T-helper 17 cell (primary cell): ENCODE data around the gene MAP7. TPM values are rescaled to one million over a fixed set of nuclear protein-coding genes. Genes with fewer than 3 reads are reported as not detected.

Experiments
- ATAC-seq: fragments of 150-1000 bp; cut with Tn5 transposase; 2 replicates; pipeline ENCODE4 v1.10.0; 2021; ENCODE audit warnings: mild to moderate bottlenecking, moderate library complexity
- DNase-seq, 3 donors: peaks; one replicate each; pipeline versions ENCODE4 v3.0.0 to v3.0.0-alpha.2; 2020 to 2021
- H3K9me3 ChIP-seq: one replicate; pipeline ENCODE4 v1.7.0; 2013; ENCODE audit warnings: low read length, mild to moderate bottlenecking; ENCODE audit not compliant: control insufficient read depth, poor library complexity, severe bottlenecking
- H3K27ac Mint-ChIP-seq: one replicate; pipeline ENCODE4 v1.8.0; 2022; ENCODE audit warnings: mild to moderate bottlenecking, moderate library complexity, mixed read lengths
- H3K27me3 Mint-ChIP-seq: one replicate; pipeline ENCODE4 v1.8.0; 2022; ENCODE audit warnings: mixed read lengths
- H3K36me3 Mint-ChIP-seq: one replicate; pipeline ENCODE4 v1.8.0; 2022; ENCODE audit warnings: low read depth, mixed read lengths
- H3K4me1 Mint-ChIP-seq: one replicate; pipeline ENCODE4 v1.8.0; 2022; ENCODE audit warnings: mild to moderate bottlenecking, mixed read lengths
- H3K4me3 Mint-ChIP-seq: one replicate; pipeline ENCODE4 v1.8.0; 2022; ENCODE audit warnings: mild to moderate bottlenecking, moderate library complexity, mixed read lengths
- total RNA-seq, 4 donors: library from RNA in 2 of 4; stranded (reverse) in 2 of 4; gene quantifications; one replicate each; pipeline ENCODE4 v1.2.3 and lab custom pipeline; 2022 to 2026

The MAP7 gene
- total RNA-seq, 2 donors from 2014 or later: 0.26 to 0.27 TPM

GRCh38 chr6:136522636-136523035 lies 27.6 kb downstream of the MAP7 start:
- Mint-ChIP-seq H3K27me3 (peaks cover 29% of the 10 kb centered on the region), H3K4me3 (no peak overlapping the region), H3K36me3 (peaks cover 2% of the 10 kb centered on the region), H3K27ac (no peak overlapping the region), H3K4me1 (peaks cover 10% of the 10 kb centered on the region)
- DNase-seq: no peak
- ATAC-seq: no peak
- H3K9me3 ChIP-seq: no peaks in the 10 kb centered on the region

- ATAC-seq: no peak
- peaks cover 2% of the 10 kb centered on the region for H3K36me3 Mint-ChIP-seq
- no peak for DNase-seq
- H3K4me1 Mint-ChIP-seq: peaks cover 10% of the 10 kb centered on the region
- H3K27ac Mint-ChIP-seq: no peak overlapping the region
- no peak overlapping the region for H3K4me3 Mint-ChIP-seq
- no peaks in the 10 kb centered on the region for H3K9me3 ChIP-seq
- H3K27me3 Mint-ChIP-seq: peaks cover 24% of the 10 kb centered on the region
Measured at GRCh38 chr6:136521911-136522310, 28.3 kb downstream of the MAP7 start.

GRCh38 chr6:136521427-136521826 lies 28.8 kb downstream of the MAP7 start:
- H3K9me3 ChIP-seq: no peaks in the 10 kb centered on the region
- ATAC-seq: no peak
- H3K27me3 Mint-ChIP-seq: peaks cover 25% of the 10 kb centered on the region
- peaks cover 6% of the 10 kb centered on the region for H3K4me1 Mint-ChIP-seq
- H3K4me3 Mint-ChIP-seq: no peak overlapping the region
- no peak for DNase-seq
- no peak overlapping the region for H3K27ac Mint-ChIP-seq
- peaks cover 2% of the 10 kb centered on the region for H3K36me3 Mint-ChIP-seq

GRCh38 chr6:136520517-136520916 lies 29.7 kb downstream of the MAP7 start:
- no peaks in the 10 kb centered on the region for H3K9me3 ChIP-seq
- no peak for ATAC-seq
- DNase-seq: no peak
- Mint-ChIP-seq H3K27ac (no peak overlapping the region), H3K4me1 (peaks cover 2% of the 10 kb centered on the region), H3K27me3 (peaks cover 26% of the 10 kb centered on the region), H3K4me3 (no peak overlapping the region), H3K36me3 (peaks cover 2% of the 10 kb centered on the region)

GRCh38 chr6:136517582-136517981 lies 32.6 kb downstream of the MAP7 start:
- H3K27me3 Mint-ChIP-seq: peaks cover 26% of the 10 kb centered on the region
- DNase-seq (no peak), ATAC-seq (no peak)
- H3K4me1 Mint-ChIP-seq: no peaks in the 10 kb centered on the region
- no peak overlapping the region for H3K27ac Mint-ChIP-seq
- H3K36me3 Mint-ChIP-seq: peaks cover 5% of the 10 kb centered on the region
- H3K9me3 ChIP-seq: no peaks in the 10 kb centered on the region
- H3K4me3 Mint-ChIP-seq: no peak overlapping the region

GRCh38 chr6:136517002-136517401 lies 33.2 kb downstream of the MAP7 start:
- ATAC-seq (no peak), DNase-seq (no peak)
- no peaks in the 10 kb centered on the region for H3K4me1 Mint-ChIP-seq

GRCh38 chr6:136514591-136514990 lies 35.6 kb downstream of the MAP7 start:
- peaks cover 5% of the 10 kb centered on the region for H3K4me1 Mint-ChIP-seq
- H3K4me3 Mint-ChIP-seq: no peak overlapping the region
- peaks cover 17% of the 10 kb centered on the region for H3K27me3 Mint-ChIP-seq

More at GRCh38 chr6:136517002-136517401, 33.2 kb downstream of the MAP7 start:
- Mint-ChIP-seq H3K36me3 (peaks cover 5% of the 10 kb centered on the region), H3K4me3 (no peak overlapping the region), H3K27me3 (peaks cover 26% of the 10 kb centered on the region), H3K27ac (no peak overlapping the region)
- no peaks in the 10 kb centered on the region for H3K9me3 ChIP-seq

GRCh38 chr6:136511926-136512325 lies 38.3 kb downstream of the MAP7 start:
- no peak overlapping the region for H3K4me3 Mint-ChIP-seq
- ATAC-seq: no peak
- H3K36me3 Mint-ChIP-seq: peaks cover 3% of the 10 kb centered on the region

More at GRCh38 chr6:136514591-136514990, 35.6 kb downstream of the MAP7 start:
- ATAC-seq (no peak), DNase-seq (no peak)
- no peaks in the 10 kb centered on the region for H3K9me3 ChIP-seq
- Mint-ChIP-seq H3K27ac (no peak overlapping the region), H3K36me3 (peaks cover 3% of the 10 kb centered on the region)

GRCh38 chr6:136511397-136511796 lies 38.8 kb downstream of the MAP7 start:
- peaks cover 5% of the 10 kb centered on the region for H3K4me1 Mint-ChIP-seq
- H3K36me3 Mint-ChIP-seq: peaks cover 3% of the 10 kb centered on the region
- no peaks in the 10 kb centered on the region for H3K9me3 ChIP-seq
- no peak for DNase-seq
- ATAC-seq: no peak
- no peak overlapping the region for H3K4me3 Mint-ChIP-seq
- peaks cover 7% of the 10 kb centered on the region for H3K27me3 Mint-ChIP-seq
- no peak overlapping the region for H3K27ac Mint-ChIP-seq

More at GRCh38 chr6:136511926-136512325, 38.3 kb downstream of the MAP7 start:
- no peak overlapping the region for H3K27ac Mint-ChIP-seq
- DNase-seq: no peak
- peaks cover 5% of the 10 kb centered on the region for H3K4me1 Mint-ChIP-seq
- peaks cover 10% of the 10 kb centered on the region for H3K27me3 Mint-ChIP-seq
- no peaks in the 10 kb centered on the region for H3K9me3 ChIP-seq

- peaks cover 5% of the 10 kb centered on the region for H3K4me1 Mint-ChIP-seq
- H3K4me3 Mint-ChIP-seq: no peak overlapping the region
- peaks cover 5% of the 10 kb centered on the region for H3K36me3 Mint-ChIP-seq
- no peak overlapping the region for H3K27ac Mint-ChIP-seq
- peaks cover under 1% of the 10 kb centered on the region for H3K27me3 Mint-ChIP-seq
- peak; percentile 69 for ATAC-seq
- DNase-seq: no peak
- no peaks in the 10 kb centered on the region for H3K9me3 ChIP-seq
Measured at GRCh38 chr6:136510782-136511181, 39.4 kb downstream of the MAP7 start.

- Mint-ChIP-seq H3K27ac (no peak overlapping the region), H3K36me3 (peaks cover 5% of the 10 kb centered on the region), H3K4me1 (peaks cover 5% of the 10 kb centered on the region), H3K27me3 (no peaks in the 10 kb centered on the region), H3K4me3 (no peak overlapping the region)
- ATAC-seq (no peak), DNase-seq (no peak)
- no peaks in the 10 kb centered on the region for H3K9me3 ChIP-seq
Measured at GRCh38 chr6:136510299-136510698, 39.9 kb downstream of the MAP7 start.

- Mint-ChIP-seq H3K27me3 (no peaks in the 10 kb centered on the region), H3K27ac (no peak overlapping the region), H3K4me3 (no peak overlapping the region), H3K4me1 (peaks cover 5% of the 10 kb centered on the region), H3K36me3 (peaks cover 2% of the 10 kb centered on the region)
- DNase-seq (no peak), ATAC-seq (no peak)
- no peaks in the 10 kb centered on the region for H3K9me3 ChIP-seq
Measured at GRCh38 chr6:136508725-136509392, 41.4 kb downstream of the MAP7 start.

- peaks cover 5% of the 10 kb centered on the region for H3K4me1 Mint-ChIP-seq
- no peak for DNase-seq
- no peak overlapping the region for H3K27ac Mint-ChIP-seq
- ATAC-seq: no peak
- H3K9me3 ChIP-seq: no peaks in the 10 kb centered on the region
- no peak overlapping the region for H3K4me3 Mint-ChIP-seq
- no peaks in the 10 kb centered on the region for H3K27me3 Mint-ChIP-seq
- H3K36me3 Mint-ChIP-seq: peaks cover 2% of the 10 kb centered on the region
Measured at GRCh38 chr6:136506124-136506799, 44.0 kb downstream of the MAP7 start.
